K562 (cell line): ENCODE results near the gene VAMP4. TPM values are rescaled to one million over a fixed set of nuclear protein-coding genes. Genes with fewer than 3 reads are reported as not detected.

Source experiments
- BCOR ChIP-seq: fragments of 450-650 bp; IDR thresholded peaks from 2 replicates; pipeline ENCODE4 v1.6.1; 2016
- BDP1 ChIP-seq: IDR thresholded peaks from 3 replicates; pipeline ENCODE4 v1.6.1; 2011; ENCODE audit not compliant: insufficient read length, insufficient read depth
- HLTF ChIP-seq: fragments of 450-650 bp; IDR thresholded peaks from 2 replicates; pipeline ENCODE4 v1.6.1; 2016
- PBX2 ChIP-seq, 2 experiments: IDR thresholded peaks in 1 of 2; conservative IDR thresholded peaks in 1 of 2; 2 replicates each; pipeline ENCODE4 v1.6.1; 2016; ENCODE audit warnings: low read depth in 2 of 2, mild to moderate bottlenecking in 1 of 2, missing compliant biosample characterization in 1 of 2, missing genetic modification characterization in 1 of 2, moderate library complexity in 1 of 2
- SLC30A9 ChIP-seq: fragments of 250-450 bp; sonication (Bioruptor Pico); IDR thresholded peaks from 2 replicates; pipeline ENCODE4 v1.8.0; 2022; ENCODE audit warnings: mild to moderate bottlenecking, moderate library complexity
- TAF7 ChIP-seq: fragments of 450-650 bp; IDR thresholded peaks from 2 replicates; pipeline ENCODE4 v1.6.1; 2016; ENCODE audit warnings: missing genetic modification characterization, missing compliant biosample characterization
- ZBTB40 ChIP-seq, 2 experiments: fragments of 450-650 bp in 1 of 2; sonication (generic) in 1 of 2; formaldehyde crosslinking in 1 of 2; IDR thresholded peaks; 2 replicates each; pipeline versions ENCODE4 v1.7.1 to v1.9.0; 2016 to 2022; ENCODE audit warnings: inconsistent platforms in 1 of 2, mild to moderate bottlenecking in 1 of 2, missing genetic modification reagents in 1 of 2
- ZC3H11A ChIP-seq: IDR thresholded peaks from 2 replicates; pipeline ENCODE4 v1.6.1; 2012; ENCODE audit warnings: low read depth, low read length, improper control_type of control experiment
- ZNF133 ChIP-seq: fragments of 250-450 bp; sonication (Bioruptor Pico); IDR thresholded peaks from 2 replicates; pipeline ENCODE4 v1.4.0; 2020; ENCODE audit warnings: mild to moderate bottlenecking
- ZNF561 ChIP-seq: fragments of 450-650 bp; formaldehyde crosslinking; conservative IDR thresholded peaks from 2 replicates; pipeline ENCODE4 v1.4.0; 2020; ENCODE audit warnings: mild to moderate bottlenecking, moderate library complexity
- ZNF764 ChIP-seq: fragments of 250-450 bp; sonication (Bioruptor Pico); IDR thresholded peaks from 2 replicates; pipeline ENCODE4 v1.4.0; 2020; ENCODE audit warnings: low read depth, mild to moderate bottlenecking, moderate library complexity
- polyA plus RNA-seq, 8 experiments: library from polyadenylated mRNA; depleted of rRNA in 4 of 8; stranded (reverse) in 5 of 8; unstranded in 3 of 8; fragments of >200 nt; fragmentation: Nextera tagmentation in 2 of 8; fragmentation: Illumina TruSeq in 1 of 8; extraction: Ambion mirVana in 2 of 8; extraction: Trizol in 1 of 8; gene quantifications; 2 replicates each; pipeline versions ENCODE4 v1.2.1 to v1.2.3, GENCODE V29; 2011 to 2014; ENCODE audit warnings: inconsistent platforms in 1 of 8, missing spikeins in 1 of 8
- total RNA-seq, 7 experiments: library from RNA; depleted of rRNA in 6 of 7; stranded (reverse); fragments of >200 nt in 6 of 7; fragmentation: Illumina TruSeq in 2 of 7; extraction: Trizol in 2 of 7; gene quantifications; 2 replicates each; pipeline versions ENCODE4 v1.2.1 to v1.2.3, GENCODE V29; 2011 to 2021; ENCODE audit warnings: low replicate concordance in 1 of 7
- TF ChIP-seq, protein P1 (sequence below): fragments of 450-650 bp; IDR thresholded peaks from 2 replicates; pipeline ENCODE4 v1.6.1; 2017; ENCODE audit warnings: mild to moderate bottlenecking, moderate library complexity

The VAMP4 gene
- total and polyA plus RNA-seq, 9 of the 15 experiments (the other 6 are each of a cell fraction or from before 2014, with no cell fraction given), result 3.3 to 21.4 (median 11.9) TPM

DNA sequence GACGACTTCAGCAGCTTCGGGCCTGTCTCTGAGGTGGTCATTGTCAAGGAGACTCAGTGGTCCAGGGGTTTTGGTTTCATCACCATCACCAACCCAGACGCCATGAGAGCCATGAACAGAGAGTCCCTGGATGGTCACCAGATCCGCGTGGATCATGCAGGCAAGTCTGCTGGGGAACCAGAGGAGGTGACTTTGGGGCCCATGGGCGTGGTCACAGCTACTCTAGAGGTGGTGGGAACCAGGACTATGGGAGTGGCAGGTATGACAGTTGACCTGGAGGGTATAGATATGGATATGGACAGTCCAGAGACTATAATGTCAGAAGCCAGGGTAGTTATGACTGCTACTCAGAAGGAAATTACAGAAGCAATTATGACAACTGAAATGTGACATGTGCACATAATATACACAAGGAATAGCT is 20.3 kb upstream of the VAMP4 start (continued):
- TF ChIP-seq ZNF133 (CRISPR knock-in tag) (no peak), BDP1 (no peak), SLC30A9 (CRISPR knock-in tag) (no peak), ZBTB40 (IDR thresholded peaks at IDR 0.05) (no peak), ZBTB40 (CRISPR knock-in tag; IDR thresholded peaks at IDR 0.05) (no peak), HLTF (no peak), PBX2 (CRISPR knock-in tag; IDR thresholded peaks at IDR 0.05; ENCODE audit: low read depth) (no peak), PBX2 (tag; conservative IDR thresholded peaks at IDR 0.05; ENCODE audit: low read depth) (no peak), TAF7 (tag) (no peak), ZNF561 (CRISPR knock-in tag) (no peak), BCOR (no peak), ZNF764 (CRISPR knock-in tag) (no peak), ZC3H11A (no peak)
- TF ChIP-seq, protein P1, sequence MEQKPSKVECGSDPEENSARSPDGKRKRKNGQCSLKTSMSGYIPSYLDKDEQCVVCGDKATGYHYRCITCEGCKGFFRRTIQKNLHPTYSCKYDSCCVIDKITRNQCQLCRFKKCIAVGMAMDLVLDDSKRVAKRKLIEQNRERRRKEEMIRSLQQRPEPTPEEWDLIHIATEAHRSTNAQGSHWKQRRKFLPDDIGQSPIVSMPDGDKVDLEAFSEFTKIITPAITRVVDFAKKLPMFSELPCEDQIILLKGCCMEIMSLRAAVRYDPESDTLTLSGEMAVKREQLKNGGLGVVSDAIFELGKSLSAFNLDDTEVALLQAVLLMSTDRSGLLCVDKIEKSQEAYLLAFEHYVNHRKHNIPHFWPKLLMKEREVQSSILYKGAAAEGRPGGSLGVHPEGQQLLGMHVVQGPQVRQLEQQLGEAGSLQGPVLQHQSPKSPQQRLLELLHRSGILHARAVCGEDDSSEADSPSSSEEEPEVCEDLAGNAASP, result no peak
